Neural progenitor cell (in vitro differentiated cells): ENCODE data around the gene ABCA8. TPM values are rescaled to one million over a fixed set of nuclear protein-coding genes. Genes with fewer than 3 reads are reported as not detected.

Source experiments
- DNase-seq: peaks from one replicate; pipeline ENCODE4 v3.0.0-alpha.2; 2016; ENCODE audit warnings: low spot score
- H2AFZ ChIP-seq: fragments of 200-600 bp; sonication (generic); replicated peaks from 2 replicates; pipeline ENCODE4 v1.6.1; 2016; ENCODE audit warnings: antibody characterized with exemption
- H3F3A ChIP-seq: fragments of 200-600 bp; sonication (generic); 2 replicates; pipeline ENCODE4 v1.6.1; 2016; ENCODE audit warnings: antibody characterized with exemption, low read depth
- H3K27ac ChIP-seq: fragments of 200-600 bp; sonication (generic); 2 replicates; pipeline ENCODE4 v1.5.1; 2016; ENCODE audit warnings: mild to moderate bottlenecking
- H3K27me3 ChIP-seq: fragments of 200-600 bp; sonication (generic); 2 replicates; pipeline ENCODE4 v1.6.1; 2016; ENCODE audit warnings: mild to moderate bottlenecking, moderate library complexity
- H3K36me3 ChIP-seq: fragments of 200-600 bp; sonication (generic); 2 replicates; pipeline ENCODE4 v1.5.1; 2016
- H3K4me1 ChIP-seq: fragments of 200-600 bp; sonication (generic); 2 replicates; pipeline ENCODE4 v1.6.1; 2016; ENCODE audit warnings: mixed run types
- H3K4me2 ChIP-seq: fragments of 200-600 bp; sonication (generic); 2 replicates; pipeline ENCODE4 v1.6.1; 2016
- H3K4me3 ChIP-seq: fragments of 200-600 bp; sonication (generic); 2 replicates; pipeline ENCODE4 v1.5.1; 2016
- H3K79me2 ChIP-seq: fragments of 200-600 bp; sonication (generic); 2 replicates; pipeline ENCODE4 v1.6.1; 2016; ENCODE audit warnings: low read depth
- H3K9ac ChIP-seq: fragments of 200-600 bp; sonication (generic); 2 replicates; pipeline ENCODE4 v1.6.1; 2016
- H3K9me3 ChIP-seq: fragments of 200-600 bp; sonication (generic); 2 replicates; pipeline ENCODE4 v1.5.1; 2016; ENCODE audit warnings: low read depth
- H4K20me1 ChIP-seq: fragments of 200-600 bp; sonication (generic); 2 replicates; pipeline ENCODE4 v1.6.1; 2016; ENCODE audit warnings: low read depth
- H3K27ac Mint-ChIP-seq: 3 replicates; pipeline ENCODE4 v1.8.0; 2021; ENCODE audit warnings: mixed read lengths
- H3K27me3 Mint-ChIP-seq: 2 replicates; pipeline ENCODE4 v1.8.0; 2022; ENCODE audit warnings: low read depth, mild to moderate bottlenecking, inconsistent platforms, moderate library complexity, mixed read lengths; ENCODE audit not compliant: insufficient read depth
- H3K36me3 Mint-ChIP-seq: 3 replicates; pipeline ENCODE4 v1.8.0; 2021; ENCODE audit warnings: mixed read lengths
- H3K4me1 Mint-ChIP-seq: 3 replicates; pipeline ENCODE4 v1.8.0; 2021; ENCODE audit warnings: mixed read lengths
- H3K4me3 Mint-ChIP-seq: 3 replicates; pipeline ENCODE4 v1.8.0; 2021; ENCODE audit warnings: mild to moderate bottlenecking, moderate library complexity, mixed read lengths
- H3K9me3 Mint-ChIP-seq: 3 replicates; pipeline ENCODE4 v1.8.0; 2020; ENCODE audit warnings: mixed read lengths
- CTCF ChIP-seq: fragments of 200-600 bp; sonication (generic); IDR thresholded peaks from 2 replicates; pipeline ENCODE4 v1.5.1; 2017; ENCODE audit warnings: antibody characterized with exemption, mild to moderate bottlenecking
- EZH2 ChIP-seq: fragments of 200-600 bp; sonication (generic); IDR thresholded peaks from 2 replicates; pipeline ENCODE4 v1.6.1; 2017; ENCODE audit warnings: antibody characterized with exemption, mild to moderate bottlenecking, moderate library complexity
- EZH2phosphoT487 ChIP-seq: fragments of 200-600 bp; sonication (generic); IDR thresholded peaks from 2 replicates; pipeline ENCODE4 v1.6.1; 2017; ENCODE audit warnings: antibody characterized with exemption
- total RNA-seq: library from RNA; depleted of rRNA; stranded (reverse); fragments of >200 nt; gene quantifications from 2 replicates; pipeline ENCODE4 v1.2.3, GENCODE V29; 2015; ENCODE audit warnings: low replicate concordance

The ABCA8 gene
- total RNA-seq, 1 donor from 2014 or later = not detected

- no peaks in the 10 kb centered on the region for H3K9me3 Mint-ChIP-seq
- Histone ChIP-seq H3K27ac (no peak overlapping the region), H3K79me2 (no peaks in the 10 kb centered on the region), H3K4me1 (no peaks in the 10 kb centered on the region), H3K4me2 (no peak overlapping the region), H4K20me1 (no peaks in the 10 kb centered on the region), H3F3A (no peaks in the 10 kb centered on the region), H3K36me3 (no peaks in the 10 kb centered on the region), H2AFZ (no peak overlapping the region), H3K9me3 (no peaks in the 10 kb centered on the region), H3K27me3 (no peaks in the 10 kb centered on the region), H3K4me3 (no peak overlapping the region), H3K9ac (no peak overlapping the region)
- no peak overlapping the region for H3K27ac Mint-ChIP-seq
- no peak for TF ChIP-seq EZH2
- no peak for TF ChIP-seq CTCF
- no peak for TF ChIP-seq EZH2phosphoT487
- DNase-seq = no peak
- no peaks in the 10 kb centered on the region for H3K36me3 Mint-ChIP-seq
- no peaks in the 10 kb centered on the region for H3K27me3 Mint-ChIP-seq
- no peak overlapping the region for H3K4me3 Mint-ChIP-seq
- H3K4me1 Mint-ChIP-seq = no peaks in the 10 kb centered on the region
Observed at GRCh38 chr17:68987966-68988365, 32.8 kb upstream of the ABCA8 start.

DNA sequence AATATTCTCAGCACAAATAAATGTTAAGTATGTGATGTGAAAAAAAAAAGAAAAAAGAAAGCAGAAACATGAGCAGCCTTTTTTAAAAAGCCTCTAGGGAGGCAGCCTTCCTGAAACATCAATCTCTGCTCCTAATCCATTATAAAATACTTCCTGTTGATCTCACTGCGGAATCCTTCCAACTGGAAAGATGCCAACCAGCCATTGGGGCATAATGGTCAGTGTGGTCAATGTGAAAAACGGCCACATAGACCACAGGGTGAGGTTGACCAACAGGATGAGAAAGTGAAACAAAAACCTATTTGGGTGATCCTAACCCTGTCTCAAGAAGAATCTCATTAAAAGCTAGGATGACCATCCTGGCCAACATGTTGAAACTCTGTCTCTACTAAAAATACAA is 26.1 kb upstream of the ABCA8 start:
- Histone ChIP-seq H3K9ac (no peak overlapping the region), H3K9me3 (no peaks in the 10 kb centered on the region), H3K4me2 (no peak overlapping the region), H3K36me3 (no peaks in the 10 kb centered on the region), H3K4me3 (no peak overlapping the region), H3F3A (no peaks in the 10 kb centered on the region), H4K20me1 (no peaks in the 10 kb centered on the region), H3K27ac (no peak overlapping the region), H3K27me3 (no peaks in the 10 kb centered on the region), H2AFZ (no peak overlapping the region), H3K4me1 (no peaks in the 10 kb centered on the region), H3K79me2 (no peaks in the 10 kb centered on the region)
- Mint-ChIP-seq H3K9me3 (no peaks in the 10 kb centered on the region), H3K4me3 (no peak overlapping the region), H3K27ac (no peak overlapping the region), H3K36me3 (peaks cover 8% of the 10 kb centered on the region), H3K27me3 (no peaks in the 10 kb centered on the region), H3K4me1 (no peaks in the 10 kb centered on the region)
- TF ChIP-seq EZH2phosphoT487 = no peak
- no peak for TF ChIP-seq CTCF
- TF ChIP-seq EZH2 = no peak
- DNase-seq = no peak

- Histone ChIP-seq H3K4me1 (no peaks in the 10 kb centered on the region), H3K4me2 (no peak overlapping the region), H3K9me3 (no peaks in the 10 kb centered on the region), H3K9ac (no peak overlapping the region), H3K36me3 (no peaks in the 10 kb centered on the region), H3K79me2 (no peaks in the 10 kb centered on the region), H3K27ac (no peak overlapping the region), H3K27me3 (no peaks in the 10 kb centered on the region), H4K20me1 (no peaks in the 10 kb centered on the region), H3F3A (no peaks in the 10 kb centered on the region), H3K4me3 (no peak overlapping the region), H2AFZ (no peak overlapping the region)
- TF ChIP-seq CTCF (no peak), EZH2phosphoT487 (no peak), EZH2 (no peak)
- Mint-ChIP-seq H3K36me3 (peaks cover 8% of the 10 kb centered on the region), H3K4me3 (no peak overlapping the region), H3K27me3 (no peaks in the 10 kb centered on the region), H3K4me1 (no peaks in the 10 kb centered on the region), H3K9me3 (no peaks in the 10 kb centered on the region), H3K27ac (no peak overlapping the region)
- no peak for DNase-seq
Observed at GRCh38 chr17:68973098-68973846, 18.1 kb upstream of the ABCA8 start.
